Ramos (cell line): ENCODE data around the gene TCP11L2.

Experiments
- in situ Hi-C: fragments of 300-500 bp; cut with MboI; formaldehyde crosslinking; loops from one replicate; pipeline ENCODE4 v1.14.3; 2022; ENCODE audit warnings: low sequenced_read_pairs; ENCODE audit not compliant: unreplicated experiment

The TCP11L2 gene

DNA sequence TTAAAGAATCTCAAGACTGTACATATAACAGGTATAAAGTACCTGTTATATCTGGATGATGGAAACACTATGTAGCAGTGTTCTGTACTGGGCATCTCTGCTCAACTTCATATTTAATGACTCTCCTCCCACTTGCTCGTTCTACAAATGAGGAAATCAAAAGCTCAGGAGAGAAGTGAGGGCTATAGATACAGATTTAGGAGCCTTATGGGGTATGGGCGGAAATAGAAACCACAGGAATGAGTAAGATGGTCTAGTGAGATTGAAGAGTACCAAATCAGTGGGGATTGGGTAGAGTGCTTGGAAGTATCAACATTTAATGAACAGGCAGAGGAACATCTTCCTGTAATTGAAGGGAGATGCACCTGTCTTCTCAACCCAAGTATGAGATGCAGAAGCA lies 31.2 kb downstream of the TCP11L2 start:
- in situ Hi-C loops, result no loop called here

DNA sequence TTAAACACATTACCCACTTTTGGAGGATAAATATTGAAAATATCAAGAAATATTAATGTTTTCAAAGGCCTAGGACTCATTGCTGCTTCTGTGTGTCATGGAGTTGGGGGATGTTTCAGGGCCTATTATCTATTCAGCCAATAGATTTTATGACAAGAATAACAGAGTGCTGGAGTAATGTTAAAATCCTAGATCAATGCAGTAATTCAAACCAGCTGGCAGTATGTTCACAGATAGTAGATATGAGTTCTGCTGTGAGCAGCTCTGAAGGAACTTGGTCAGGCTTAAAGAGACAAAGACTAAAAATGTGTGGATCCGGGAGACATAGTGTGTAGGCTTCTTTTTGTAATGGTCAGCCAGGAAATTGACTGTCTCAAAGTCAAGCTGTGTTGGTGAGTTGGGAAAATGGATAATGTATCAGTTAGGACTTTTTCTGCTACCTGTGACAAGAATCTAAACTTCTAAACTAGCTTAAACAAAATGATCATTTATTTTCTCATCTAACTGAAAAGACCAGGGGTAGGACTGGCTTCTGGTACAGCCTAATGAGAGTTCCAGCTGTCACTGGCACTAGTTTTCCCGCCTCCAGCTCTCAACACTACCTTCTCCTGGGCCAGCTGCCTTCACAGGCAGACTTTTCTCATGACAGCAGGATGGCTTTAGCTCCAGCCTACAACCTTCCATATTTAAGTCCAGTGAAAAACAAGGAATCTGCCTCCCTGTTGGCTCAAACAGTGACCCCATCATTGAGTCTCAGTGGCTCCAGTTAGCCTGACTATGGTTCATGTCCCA lies 38.7 kb downstream of the TCP11L2 start:
- in situ Hi-C loops, result no loop called here

DNA sequence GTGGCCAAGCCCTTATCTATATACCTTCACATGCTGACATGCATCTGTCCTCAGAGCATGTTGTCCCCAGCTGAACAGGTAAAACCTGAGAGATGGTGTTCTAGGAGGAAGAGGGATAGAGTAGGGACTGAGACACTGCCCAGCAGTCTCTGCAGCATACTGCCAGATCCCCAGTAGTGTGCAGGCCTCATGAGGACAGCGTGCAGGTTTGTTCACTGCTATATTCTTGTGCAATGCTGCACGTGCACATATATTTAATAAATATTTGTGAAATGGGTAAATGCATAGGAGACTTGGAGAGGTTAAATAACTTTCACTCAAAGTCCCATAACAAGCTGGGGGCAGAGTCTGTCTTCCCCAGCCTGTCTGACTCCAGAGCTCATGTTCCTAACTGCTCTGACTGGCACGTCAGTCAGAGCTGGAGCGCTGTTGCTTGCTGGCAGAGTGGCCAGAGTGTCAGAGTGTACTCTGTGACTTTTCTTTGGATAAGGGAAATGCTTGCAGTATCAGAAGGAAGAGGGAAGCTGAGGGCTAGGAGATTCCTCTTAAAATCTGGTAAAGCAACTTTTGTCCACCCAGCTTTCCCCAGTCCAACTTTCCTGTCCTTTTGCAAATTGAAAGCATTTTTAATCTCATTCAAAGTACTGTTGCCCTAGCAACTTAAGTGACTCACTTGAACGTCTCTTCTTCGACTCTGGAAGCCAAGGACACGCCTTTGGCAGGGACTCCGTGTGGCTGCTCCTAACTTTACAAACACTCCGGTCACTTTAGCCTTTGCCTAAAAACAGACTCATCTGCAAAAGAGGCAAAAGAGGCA lies 40.1 kb downstream of the TCP11L2 start:
- in situ Hi-C loops, result no loop called here

DNA sequence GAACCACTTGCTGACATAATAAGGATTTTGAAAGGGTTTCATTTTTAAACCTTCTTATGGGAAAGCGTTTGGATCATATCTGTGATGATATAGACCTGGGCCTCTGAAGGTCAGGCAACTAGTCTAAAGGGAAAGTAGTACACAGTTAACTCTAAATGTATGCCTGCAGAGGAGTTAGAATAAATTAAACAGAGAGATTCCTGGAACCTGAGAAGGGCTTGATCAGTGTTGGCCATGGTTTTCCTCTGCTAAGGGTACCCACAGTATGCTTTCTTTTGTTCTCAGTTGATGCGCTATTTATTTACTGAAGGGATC lies 40.6 kb downstream of the TCP11L2 start:
- in situ Hi-C loops, result no loop called here

DNA sequence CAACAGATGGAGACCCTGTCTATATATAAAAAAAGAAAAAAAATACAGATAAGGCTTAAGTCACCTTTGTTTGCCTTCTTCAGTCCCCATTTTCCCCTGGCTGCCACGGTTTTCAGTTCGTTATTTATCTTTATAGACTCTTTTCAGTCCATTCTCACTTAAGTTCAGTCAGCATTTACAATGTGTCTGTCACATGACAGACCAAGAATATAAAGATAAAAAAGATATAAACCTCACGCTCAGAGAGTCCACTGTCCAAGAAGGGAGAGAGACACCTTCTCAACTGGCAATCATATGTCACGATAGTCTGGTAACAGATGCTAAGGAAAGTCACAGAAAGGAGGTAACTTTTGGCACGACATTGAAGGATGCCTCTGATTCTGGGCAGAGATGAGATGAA lies 41.6 kb downstream of the TCP11L2 start:
- in situ Hi-C loops, result no loop called here

DNA sequence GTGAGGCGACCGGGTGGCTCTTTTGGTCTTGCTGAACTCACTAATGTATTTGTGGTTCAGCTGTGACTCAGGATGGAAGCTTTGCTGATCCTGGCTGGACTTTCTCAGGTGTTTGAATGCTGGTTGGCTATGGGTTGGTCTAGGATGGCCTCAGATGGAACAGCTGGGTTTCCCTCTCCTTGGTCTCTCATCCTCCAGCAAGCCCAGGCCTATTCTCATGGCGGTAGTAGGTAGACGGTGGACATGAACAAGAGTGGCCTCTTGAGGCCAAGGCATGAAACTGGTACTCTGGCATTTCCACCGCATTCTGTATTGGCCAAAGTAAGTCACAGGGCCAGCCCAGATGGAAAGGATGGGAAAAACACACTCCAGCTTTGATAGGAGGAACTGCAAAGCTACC lies 43.2 kb downstream of the TCP11L2 start:
- in situ Hi-C loops, result no loop called here

DNA sequence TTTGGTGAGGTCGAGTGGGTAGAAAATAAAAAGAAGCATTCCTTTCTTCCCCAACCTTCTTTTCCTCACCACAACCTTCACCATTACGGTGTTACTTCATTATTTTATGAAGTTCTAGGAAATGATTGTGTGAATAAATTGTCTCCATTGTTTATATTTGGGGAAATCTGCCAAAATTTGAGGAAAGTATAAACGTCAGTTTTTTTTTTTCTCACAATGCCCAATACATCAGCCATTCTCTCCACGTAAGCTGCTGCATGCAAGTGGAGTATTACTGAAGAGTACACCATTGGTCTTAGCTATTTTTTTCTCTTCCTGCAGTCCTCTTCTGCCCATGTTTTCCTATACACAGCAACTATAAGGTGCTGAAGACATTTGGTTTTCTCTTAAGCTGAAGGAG lies 45.9 kb downstream of the TCP11L2 start:
- in situ Hi-C loops, result no loop called here

DNA sequence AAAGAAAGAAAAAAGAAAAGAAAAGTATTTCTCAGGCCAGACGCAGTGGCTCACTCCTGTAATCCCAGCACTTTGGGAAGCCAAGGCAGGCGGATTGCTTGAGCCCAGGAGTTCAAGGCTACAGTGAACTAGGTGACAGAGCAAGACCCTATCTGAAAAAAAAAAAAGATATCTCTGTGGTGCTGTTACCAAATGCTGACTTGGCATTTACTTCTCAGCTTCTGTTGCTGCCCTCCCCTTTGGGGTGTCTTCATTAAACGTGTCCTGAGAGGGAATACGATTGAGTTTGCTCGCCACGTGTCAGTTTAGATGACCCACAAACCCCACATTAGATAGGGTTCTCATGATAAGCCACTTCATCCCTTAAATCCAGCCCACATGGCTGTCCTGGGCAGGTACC lies 50.6 kb downstream of the TCP11L2 start:
- in situ Hi-C loops, result no loop called here

DNA sequence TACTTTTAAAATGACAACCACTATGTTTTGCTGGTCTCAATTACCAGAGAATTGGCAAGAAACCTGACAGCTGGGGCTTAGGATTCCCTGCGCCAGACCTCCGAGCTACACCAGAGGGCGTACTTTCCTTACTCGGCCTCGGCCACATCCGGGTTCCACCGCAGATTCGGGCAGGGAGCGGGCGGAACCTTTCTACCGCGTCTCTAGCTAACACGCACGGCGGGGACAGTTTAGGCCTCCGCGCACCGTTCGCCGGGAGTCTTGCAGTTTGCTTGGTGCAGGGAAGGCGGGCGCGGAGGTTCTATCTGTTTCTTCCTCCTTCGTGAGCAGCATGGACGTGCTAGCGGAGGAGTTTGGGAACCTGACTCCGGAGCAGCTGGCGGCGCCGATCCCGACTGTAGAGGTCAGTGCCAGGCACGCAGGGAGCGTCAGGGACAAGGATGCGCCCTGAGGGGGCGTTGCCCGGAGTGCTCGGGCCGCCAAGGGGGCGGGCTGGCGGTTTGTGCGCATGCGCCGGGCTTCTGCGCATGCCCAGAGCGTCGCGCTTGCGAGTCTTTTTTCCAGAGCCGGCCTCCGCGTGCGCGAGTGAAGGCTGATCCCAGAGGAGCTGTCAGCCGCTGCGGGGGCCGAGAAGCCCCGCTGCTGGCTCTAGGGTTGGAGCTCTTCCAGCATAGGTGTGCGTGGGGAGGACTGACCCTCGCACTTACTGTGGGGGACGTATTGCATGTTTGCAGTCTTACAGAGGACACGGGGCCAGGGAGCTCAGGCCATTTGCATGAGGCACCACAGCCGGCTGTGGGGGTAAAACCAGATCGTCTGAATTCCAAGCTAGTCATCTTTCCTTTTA lies 55.2 kb downstream of the TCP11L2 start, which contains the start of gene POLR3B:
POLR3B (plus strand) TSS at position 200 of the 847 bp plus-strand sequence; CDS start at position 332, 132 bp downstream.
- in situ Hi-C loops, result no loop called here

DNA sequence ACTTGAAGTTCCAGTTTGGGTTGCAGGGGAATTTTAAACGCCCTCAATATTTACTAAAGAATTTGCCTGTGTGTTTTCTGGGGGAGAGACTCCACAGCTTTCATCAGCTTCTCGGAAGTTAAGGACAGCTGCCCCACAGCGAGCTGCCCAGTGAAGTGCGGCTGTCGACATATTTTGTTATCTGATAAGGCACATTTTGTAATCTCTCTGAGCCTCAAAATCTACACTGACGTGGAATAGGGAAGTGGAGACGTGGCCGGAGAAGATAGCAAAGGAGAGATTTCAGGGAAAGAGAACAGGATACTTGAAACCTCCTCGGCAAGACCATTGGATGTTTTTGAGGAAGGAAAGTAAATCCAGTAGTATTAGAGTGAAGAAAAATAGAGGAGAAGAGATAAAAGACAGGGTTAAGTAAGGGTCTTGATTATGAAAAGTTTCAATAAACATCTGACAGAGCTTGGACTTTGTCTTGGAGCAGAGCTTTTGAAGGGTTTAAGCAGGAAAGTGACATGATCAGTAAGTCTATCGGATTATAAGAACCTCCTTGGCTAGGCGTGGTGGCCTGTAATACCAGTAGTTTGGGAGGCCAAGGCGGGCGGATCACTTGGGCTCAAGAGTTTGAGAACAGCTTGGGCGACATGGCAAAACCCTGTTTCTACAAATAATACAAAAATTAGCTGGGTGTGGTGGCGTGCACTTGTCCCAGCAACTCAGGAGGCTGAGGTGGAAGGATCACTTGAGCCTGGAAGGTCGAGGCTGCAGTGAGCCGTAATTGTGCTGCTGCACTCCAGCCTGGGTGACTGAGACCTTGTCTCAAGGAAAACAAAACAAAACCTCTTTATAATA lies 56.1 kb downstream of the TCP11L2 start:
- in situ Hi-C loops, result no loop called here

DNA sequence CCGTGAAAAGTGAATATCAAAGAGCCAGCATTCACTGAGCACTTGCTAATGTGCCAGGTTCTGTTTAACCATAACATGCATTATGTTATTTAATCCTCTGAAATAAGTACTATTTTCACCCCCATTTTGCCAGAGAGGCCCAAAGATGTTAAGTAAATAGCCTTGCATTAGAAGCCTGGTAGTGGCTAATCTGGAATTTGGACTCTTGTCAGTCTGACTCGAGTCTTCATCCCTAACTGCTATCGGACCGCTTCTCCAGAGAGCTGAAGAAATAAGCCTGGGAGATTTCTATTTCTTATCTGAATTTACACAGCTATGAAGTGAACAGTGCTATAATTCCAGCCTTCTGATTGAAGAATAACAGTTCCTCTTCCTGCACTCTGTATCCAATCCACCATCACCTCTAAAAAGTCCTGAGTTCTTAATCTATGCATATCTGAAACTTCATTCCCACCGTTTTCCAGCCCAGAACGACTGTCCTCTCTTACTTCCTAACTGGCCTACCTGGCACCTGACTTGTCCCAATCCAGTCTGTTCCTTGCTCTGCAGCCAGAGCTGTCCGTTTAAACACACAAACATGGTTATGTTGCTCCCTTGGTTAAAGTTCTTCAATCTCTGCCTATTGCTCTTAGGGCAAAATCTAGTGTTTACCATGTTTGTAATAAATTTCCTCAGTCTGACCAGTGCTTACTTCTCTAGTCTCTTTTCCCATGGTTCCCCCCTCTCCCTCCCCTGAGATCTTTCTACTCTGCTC lies 57.3 kb downstream of the TCP11L2 start:
- in situ Hi-C loops, result no loop called here

DNA sequence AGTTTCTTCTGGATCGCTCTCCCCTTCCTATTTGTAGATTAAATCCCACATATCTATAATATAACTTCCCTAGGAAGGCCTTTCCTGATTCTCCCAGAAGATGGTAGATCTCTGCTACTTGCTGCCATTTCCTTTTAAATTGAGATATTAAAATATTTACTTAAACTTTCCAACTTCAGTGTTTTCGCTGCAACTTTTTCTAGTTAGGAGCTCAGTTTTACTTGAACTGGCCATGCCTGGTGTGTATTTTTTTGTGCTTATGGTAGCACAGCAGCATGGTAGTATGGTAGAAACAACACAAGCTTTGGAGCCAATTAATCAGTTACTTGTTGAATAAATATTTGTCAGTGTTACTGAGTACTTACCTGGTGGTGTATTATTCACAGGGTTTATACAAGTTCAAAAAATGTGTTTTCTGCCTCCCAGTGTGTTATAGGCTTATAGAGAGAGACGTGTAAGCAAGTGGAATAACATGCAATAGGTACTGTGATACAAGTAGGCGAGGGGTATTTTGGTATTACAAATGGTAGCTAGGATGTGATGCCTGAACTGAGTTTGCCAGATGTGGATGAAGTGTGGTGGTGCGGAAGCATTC lies 58.0 kb downstream of the TCP11L2 start:
- in situ Hi-C loops, result no loop called here

DNA sequence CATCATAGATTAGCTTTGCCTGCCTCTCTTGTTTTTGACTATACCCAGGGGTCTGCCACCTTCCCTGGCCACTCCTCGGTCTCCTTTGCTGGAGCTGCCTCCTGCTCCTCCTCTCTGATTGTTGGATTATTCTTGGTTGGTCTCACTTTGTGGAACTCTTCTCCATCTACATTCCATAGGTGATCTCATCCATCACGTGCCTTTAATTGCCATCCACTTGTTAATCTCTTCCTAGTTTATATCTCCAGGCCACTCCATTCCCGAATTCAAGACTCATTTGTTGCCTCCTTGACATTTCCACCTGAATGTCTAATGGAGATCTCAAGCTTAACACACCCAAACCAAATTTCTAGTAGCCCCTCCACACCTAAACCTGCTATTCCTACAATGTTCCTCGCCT lies 60.4 kb downstream of the TCP11L2 start:
- in situ Hi-C loops, result no loop called here

DNA sequence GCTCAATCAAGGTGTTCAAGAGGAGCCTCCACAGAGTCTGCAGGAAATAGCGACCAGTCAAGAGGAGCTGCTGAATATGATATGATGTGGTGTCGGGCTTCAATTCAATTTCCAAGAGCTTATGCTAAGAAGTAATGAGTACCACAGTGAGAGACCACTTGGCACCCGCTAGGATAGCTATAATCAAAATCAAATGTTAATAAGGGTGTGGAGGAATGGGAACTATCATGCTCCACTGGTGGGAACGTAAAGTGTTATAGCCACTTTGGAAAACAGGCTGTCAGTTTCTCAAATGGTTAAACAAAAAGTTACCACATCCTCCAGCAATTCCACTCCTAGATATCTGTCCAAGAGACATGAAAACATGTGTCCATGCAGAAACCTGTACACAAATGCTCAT lies 61.7 kb downstream of the TCP11L2 start:
- in situ Hi-C loops, result no loop called here

DNA sequence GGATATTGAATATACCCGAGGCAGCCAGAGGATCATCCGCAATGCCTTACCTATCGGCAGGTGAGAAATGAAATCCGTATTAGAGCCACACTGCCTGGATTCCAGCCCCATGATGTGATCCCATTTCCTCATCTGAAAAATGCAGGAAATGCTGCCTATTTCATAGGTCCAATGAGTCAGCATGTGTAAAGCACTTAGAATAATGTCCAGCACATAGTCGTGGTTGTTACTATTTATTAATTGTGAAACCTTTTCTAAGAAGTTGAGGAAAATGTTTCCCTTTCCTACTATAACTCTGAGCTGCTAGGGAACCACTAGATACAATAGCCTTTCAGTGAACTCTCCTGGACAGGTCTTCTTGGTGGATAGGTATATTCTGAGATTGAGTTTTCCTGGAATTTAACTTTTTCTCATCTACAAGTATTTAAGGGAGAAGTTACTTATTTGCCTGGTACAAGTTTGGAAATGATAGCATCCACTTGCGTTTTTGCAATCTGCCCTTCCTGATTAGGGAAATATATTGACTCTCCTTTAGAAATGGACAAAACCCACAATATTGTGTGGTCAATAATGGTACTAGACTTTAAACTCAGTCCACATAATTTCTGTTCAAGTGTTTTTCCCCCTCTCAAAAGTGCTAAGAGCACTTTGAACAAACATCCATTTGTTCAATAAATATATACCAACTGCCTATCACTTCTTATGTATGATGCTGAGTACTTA lies 67.3 kb downstream of the TCP11L2 start:
- in situ Hi-C loops, result no loop called here

DNA sequence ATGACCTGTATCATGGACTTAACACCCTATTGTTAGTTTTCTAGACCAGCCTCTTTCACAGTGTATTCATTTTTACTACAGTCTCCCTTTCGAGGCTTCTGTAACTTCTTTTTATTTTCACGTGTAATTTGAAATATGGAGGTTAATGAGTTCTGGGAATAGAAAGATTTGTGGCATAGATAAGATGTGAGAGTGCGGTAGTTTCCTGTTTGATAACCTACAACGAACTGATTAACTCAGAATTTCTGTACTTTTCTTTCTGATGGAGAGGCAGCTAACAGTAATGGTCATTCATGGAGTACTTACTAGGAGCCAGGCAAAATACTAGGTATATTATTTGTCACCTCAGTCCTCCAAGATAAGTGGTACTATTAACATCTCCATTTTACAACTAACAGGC lies 76.3 kb downstream of the TCP11L2 start:
- in situ Hi-C loops, result loop anchor here (25.0 kb wide), 1 partner anchor 459 kb away; no protein-coding TSS in a partner anchor

DNA sequence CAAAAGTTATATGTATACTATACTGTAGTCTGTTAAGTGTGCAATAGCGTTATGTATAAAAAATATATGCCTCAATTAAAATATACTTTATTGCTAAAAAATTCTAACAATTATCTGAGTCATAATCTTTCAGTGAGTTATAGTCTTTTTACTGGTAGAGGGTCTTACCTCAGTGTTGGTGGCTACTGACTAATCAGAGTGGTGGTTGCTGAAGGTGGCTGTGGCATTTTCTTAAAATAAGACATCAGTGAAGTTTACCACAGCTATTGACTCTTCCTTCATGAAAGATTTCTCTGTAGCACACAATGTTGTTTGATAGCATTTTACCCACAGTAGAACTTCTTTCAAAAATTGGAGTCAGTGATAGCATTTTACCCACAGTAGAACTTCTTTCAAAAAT lies 78.4 kb downstream of the TCP11L2 start:
- in situ Hi-C loops, result loop anchor here (10.0 to 25.0 kb wide), 2 partner anchors 456 to 534 kb away; no protein-coding TSS in a partner anchor

DNA sequence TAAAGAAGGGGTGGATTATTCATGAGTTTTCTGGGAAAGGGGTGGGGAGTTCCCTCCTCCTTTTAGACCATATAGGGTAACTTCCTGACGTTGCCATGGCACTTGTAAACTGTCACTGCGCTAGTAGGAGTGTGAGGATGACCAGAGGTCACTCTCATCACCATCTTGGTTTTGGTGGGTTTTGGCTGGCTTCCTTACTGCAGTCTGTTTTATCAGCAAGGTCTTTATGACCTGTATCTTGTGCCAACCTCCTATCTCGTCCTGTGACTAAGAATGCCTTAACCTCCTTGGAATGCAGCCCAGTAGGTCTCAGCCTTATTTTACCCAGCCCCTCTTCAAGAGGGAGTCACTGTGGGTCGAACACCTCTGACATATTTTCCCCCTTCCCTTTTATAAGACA lies 79.3 kb downstream of the TCP11L2 start:
- in situ Hi-C loops, result loop anchor here (10.0 to 25.0 kb wide), 2 partner anchors 455 to 533 kb away; no protein-coding TSS in a partner anchor
